ENCODE results near the gene DUSP6. TPM values are rescaled to one million over a fixed set of nuclear protein-coding genes. Genes with fewer than 3 reads are reported as not detected.

Gene DUSP6
- total and polyA plus RNA-seq, 2 of the 13 experiments (the other 11 are each of a cell fraction or from before 2014, with no cell fraction given), result 40.9 to 161 TPM

DNA sequence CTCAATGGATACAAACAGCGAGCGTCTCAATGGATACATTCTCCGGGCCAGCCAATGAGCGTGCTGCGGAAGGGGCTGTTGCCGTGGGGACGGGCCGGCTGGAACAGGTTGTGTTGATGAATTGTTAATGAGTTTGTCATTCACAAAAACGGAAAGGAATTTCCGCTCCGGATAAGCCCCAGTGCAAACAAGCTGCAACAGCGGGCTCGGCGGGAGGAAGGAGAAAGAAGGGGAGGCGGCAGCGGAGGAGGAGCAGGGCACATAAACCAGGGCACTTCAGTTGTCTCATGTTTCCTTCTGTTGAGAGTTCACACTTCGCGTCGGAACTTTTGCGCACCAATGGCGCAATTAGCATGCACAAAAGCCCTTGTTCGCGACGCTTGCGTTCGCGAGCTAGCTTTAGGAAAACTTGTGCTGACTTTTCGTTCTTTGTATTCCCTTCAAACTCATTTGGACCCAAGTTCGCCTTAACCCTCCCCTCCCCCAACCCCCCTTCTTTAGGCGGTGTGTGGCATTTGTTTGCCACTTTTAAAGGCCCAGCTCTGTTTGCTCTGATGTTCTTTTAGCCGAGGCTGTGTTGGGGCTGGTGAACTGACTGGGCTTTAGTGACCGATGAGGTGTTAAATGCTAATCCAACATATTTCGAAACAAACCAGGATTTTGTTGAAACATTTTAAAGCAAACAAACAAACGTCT is at the start of gene DUSP6 (continued):
- TF ChIP-seq GABPA (IDR thresholded peaks at IDR 0.05; ENCODE audit: low read depth, low read length) (no peak), GABPA (CRISPR knock-in tag; IDR thresholded peaks at IDR 0.05; ENCODE audit: low read depth) (peak; percentile 83), ZNF501 (CRISPR knock-in tag; IDR thresholded peaks at IDR 0.05) (no peak; the same call in 1 of the 2 replicates), POGZ (CRISPR knock-in tag; IDR thresholded peaks at IDR 0.05) (peak; percentile 57; the same call in 1 of the 2 replicates), NFIC (IDR thresholded peaks at IDR 0.05; ENCODE audit: low read length) (no peak), RBM22 (optimal IDR thresholded peaks at IDR 0.05; ENCODE audit: low read length) (no peak), RBM39 (IDR thresholded peaks at IDR 0.05; ENCODE audit: low read depth, low read length, poor library complexity, severe bottlenecking) (no peak), PHF8 (CRISPR knock-in tag; IDR thresholded peaks at IDR 0.05) (no peak), NONO (IDR thresholded peaks at IDR 0.05) (no peak), NONO (CRISPR knock-in tag; conservative IDR thresholded peaks at IDR 0.05) (0 out of 2 replicates have a peak, but pooled peaks have one; percentile 32), POLR2A (IDR thresholded peaks at IDR 0.05; ENCODE audit: insufficient read depth in 1 of 2, low read depth in 2 of 2, low read length in 2 of 2) (peak in 1 of 2 experiments; percentile 52; a peak in 2 of 4 replicates), MTF2 (CRISPR knock-in tag; IDR thresholded peaks at IDR 0.05; ENCODE audit: borderline replicate concordance) (no peak), FOXJ3 (CRISPR knock-in tag; IDR thresholded peaks at IDR 0.05; ENCODE audit: borderline replicate concordance) (peak; percentile 83; the same call in 1 of the 2 replicates)
- TF ChIP-seq, protein P1, sequence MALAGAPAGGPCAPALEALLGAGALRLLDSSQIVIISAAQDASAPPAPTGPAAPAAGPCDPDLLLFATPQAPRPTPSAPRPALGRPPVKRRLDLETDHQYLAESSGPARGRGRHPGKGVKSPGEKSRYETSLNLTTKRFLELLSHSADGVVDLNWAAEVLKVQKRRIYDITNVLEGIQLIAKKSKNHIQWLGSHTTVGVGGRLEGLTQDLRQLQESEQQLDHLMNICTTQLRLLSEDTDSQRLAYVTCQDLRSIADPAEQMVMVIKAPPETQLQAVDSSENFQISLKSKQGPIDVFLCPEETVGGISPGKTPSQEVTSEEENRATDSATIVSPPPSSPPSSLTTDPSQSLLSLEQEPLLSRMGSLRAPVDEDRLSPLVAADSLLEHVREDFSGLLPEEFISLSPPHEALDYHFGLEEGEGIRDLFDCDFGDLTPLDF (CRISPR knock-in tag; IDR thresholded peaks at IDR 0.05), result peak; percentile 80
- TF ChIP-seq, protein P2, sequence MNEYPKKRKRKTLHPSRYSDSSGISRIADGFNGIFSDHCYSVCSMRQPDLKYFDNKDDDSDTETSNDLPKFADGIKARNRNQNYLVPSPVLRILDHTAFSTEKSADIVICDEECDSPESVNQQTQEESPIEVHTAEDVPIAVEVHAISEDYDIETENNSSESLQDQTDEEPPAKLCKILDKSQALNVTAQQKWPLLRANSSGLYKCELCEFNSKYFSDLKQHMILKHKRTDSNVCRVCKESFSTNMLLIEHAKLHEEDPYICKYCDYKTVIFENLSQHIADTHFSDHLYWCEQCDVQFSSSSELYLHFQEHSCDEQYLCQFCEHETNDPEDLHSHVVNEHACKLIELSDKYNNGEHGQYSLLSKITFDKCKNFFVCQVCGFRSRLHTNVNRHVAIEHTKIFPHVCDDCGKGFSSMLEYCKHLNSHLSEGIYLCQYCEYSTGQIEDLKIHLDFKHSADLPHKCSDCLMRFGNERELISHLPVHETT (CRISPR knock-in tag; conservative IDR thresholded peaks at IDR 0.05), result peak; percentile 55
- TF ChIP-seq, protein P3, sequence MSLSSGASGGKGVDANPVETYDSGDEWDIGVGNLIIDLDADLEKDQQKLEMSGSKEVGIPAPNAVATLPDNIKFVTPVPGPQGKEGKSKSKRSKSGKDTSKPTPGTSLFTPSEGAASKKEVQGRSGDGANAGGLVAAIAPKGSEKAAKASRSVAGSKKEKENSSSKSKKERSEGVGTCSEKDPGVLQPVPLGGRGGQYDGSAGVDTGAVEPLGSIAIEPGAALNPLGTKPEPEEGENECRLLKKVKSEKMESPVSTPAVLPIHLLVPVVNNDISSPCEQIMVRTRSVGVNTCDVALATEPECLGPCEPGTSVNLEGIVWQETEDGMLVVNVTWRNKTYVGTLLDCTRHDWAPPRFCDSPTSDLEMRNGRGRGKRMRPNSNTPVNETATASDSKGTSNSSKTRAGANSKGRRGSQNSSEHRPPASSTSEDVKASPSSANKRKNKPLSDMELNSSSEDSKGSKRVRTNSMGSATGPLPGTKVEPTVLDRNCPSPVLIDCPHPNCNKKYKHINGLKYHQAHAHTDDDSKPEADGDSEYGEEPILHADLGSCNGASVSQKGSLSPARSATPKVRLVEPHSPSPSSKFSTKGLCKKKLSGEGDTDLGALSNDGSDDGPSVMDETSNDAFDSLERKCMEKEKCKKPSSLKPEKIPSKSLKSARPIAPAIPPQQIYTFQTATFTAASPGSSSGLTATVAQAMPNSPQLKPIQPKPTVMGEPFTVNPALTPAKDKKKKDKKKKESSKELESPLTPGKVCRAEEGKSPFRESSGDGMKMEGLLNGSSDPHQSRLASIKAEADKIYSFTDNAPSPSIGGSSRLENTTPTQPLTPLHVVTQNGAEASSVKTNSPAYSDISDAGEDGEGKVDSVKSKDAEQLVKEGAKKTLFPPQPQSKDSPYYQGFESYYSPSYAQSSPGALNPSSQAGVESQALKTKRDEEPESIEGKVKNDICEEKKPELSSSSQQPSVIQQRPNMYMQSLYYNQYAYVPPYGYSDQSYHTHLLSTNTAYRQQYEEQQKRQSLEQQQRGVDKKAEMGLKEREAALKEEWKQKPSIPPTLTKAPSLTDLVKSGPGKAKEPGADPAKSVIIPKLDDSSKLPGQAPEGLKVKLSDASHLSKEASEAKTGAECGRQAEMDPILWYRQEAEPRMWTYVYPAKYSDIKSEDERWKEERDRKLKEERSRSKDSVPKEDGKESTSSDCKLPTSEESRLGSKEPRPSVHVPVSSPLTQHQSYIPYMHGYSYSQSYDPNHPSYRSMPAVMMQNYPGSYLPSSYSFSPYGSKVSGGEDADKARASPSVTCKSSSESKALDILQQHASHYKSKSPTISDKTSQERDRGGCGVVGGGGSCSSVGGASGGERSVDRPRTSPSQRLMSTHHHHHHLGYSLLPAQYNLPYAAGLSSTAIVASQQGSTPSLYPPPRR (CRISPR knock-in tag; IDR thresholded peaks at IDR 0.05; ENCODE audit: borderline replicate concordance), result peak; percentile 98
- TF ChIP-seq, protein P4, sequence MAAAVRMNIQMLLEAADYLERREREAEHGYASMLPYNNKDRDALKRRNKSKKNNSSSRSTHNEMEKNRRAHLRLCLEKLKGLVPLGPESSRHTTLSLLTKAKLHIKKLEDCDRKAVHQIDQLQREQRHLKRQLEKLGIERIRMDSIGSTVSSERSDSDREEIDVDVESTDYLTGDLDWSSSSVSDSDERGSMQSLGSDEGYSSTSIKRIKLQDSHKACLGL (CRISPR knock-in tag; IDR thresholded peaks at IDR 0.05), result no peak; the same call in 1 of the 2 replicates
- TF ChIP-seq, protein P5, sequence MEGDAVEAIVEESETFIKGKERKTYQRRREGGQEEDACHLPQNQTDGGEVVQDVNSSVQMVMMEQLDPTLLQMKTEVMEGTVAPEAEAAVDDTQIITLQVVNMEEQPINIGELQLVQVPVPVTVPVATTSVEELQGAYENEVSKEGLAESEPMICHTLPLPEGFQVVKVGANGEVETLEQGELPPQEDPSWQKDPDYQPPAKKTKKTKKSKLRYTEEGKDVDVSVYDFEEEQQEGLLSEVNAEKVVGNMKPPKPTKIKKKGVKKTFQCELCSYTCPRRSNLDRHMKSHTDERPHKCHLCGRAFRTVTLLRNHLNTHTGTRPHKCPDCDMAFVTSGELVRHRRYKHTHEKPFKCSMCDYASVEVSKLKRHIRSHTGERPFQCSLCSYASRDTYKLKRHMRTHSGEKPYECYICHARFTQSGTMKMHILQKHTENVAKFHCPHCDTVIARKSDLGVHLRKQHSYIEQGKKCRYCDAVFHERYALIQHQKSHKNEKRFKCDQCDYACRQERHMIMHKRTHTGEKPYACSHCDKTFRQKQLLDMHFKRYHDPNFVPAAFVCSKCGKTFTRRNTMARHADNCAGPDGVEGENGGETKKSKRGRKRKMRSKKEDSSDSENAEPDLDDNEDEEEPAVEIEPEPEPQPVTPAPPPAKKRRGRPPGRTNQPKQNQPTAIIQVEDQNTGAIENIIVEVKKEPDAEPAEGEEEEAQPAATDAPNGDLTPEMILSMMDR (CRISPR knock-in tag; IDR thresholded peaks at IDR 0.05), result 0 out of 2 replicates have a peak, but pooled peaks have one; percentile 8
- TF ChIP-seq, protein P6, sequence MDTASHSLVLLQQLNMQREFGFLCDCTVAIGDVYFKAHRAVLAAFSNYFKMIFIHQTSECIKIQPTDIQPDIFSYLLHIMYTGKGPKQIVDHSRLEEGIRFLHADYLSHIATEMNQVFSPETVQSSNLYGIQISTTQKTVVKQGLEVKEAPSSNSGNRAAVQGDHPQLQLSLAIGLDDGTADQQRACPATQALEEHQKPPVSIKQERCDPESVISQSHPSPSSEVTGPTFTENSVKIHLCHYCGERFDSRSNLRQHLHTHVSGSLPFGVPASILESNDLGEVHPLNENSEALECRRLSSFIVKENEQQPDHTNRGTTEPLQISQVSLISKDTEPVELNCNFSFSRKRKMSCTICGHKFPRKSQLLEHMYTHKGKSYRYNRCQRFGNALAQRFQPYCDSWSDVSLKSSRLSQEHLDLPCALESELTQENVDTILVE (CRISPR knock-in tag; IDR thresholded peaks at IDR 0.05), result no peak; the same call in 1 of the 2 replicates
